NCI-H2227 treated with DMSO at 0.1 percent for 48 hours (cell line): ENCODE data around the gene PMPCA.

Experiments used
- DNase-seq: peaks from one replicate; lab custom pipeline; 2025; lab: John Stamatoyannopoulos, UW

The PMPCA gene

GRCh38 chr9:136373300-136374182 is 36.9 kb upstream of the PMPCA start, which contains the start of gene CARD9:
Gene CARD9 (minus strand): TSS chr9:136373669. CDS start chr9:136372078, 1,591 bp downstream.
- DNase-seq, result no peak

GRCh38 chr9:136374183-136374575 is 36.3 kb upstream of the PMPCA start:
- no peak for DNase-seq

- DNase-seq, result no peak
Observed at GRCh38 chr9:136375096-136375495, 35.4 kb upstream of the PMPCA start.

- no peak for DNase-seq
Observed at GRCh38 chr9:136376457-136376856, 34.0 kb upstream of the PMPCA start.

GRCh38 chr9:136377341-136378169 is 32.9 kb upstream of the PMPCA start:
- DNase-seq, result no peak

- DNase-seq, result no peak
Observed at GRCh38 chr9:136378170-136379002, 32.1 kb upstream of the PMPCA start.

- DNase-seq, result no peak
Observed at GRCh38 chr9:136379003-136379287, 31.5 kb upstream of the PMPCA start.

GRCh38 chr9:136379401-136379800 is 31.1 kb upstream of the PMPCA start:
- DNase-seq, result no peak

- no peak for DNase-seq
Observed at GRCh38 chr9:136379891-136380290, 30.6 kb upstream of the PMPCA start.

GRCh38 chr9:136380381-136380780 is 30.1 kb upstream of the PMPCA start:
- DNase-seq, result no peak

GRCh38 chr9:136381311-136381710 is 29.1 kb upstream of the PMPCA start:
- DNase-seq, result no peak

- no peak for DNase-seq
Observed at GRCh38 chr9:136381966-136382513, 28.4 kb upstream of the PMPCA start.

- DNase-seq, result no peak
Observed at GRCh38 chr9:136383436-136383835, 27.0 kb upstream of the PMPCA start.

GRCh38 chr9:136385015-136385414 is 25.4 kb upstream of the PMPCA start:
- no peak for DNase-seq

- DNase-seq, result no peak
Observed at GRCh38 chr9:136386018-136386417, 24.4 kb upstream of the PMPCA start.

- DNase-seq, result no peak
Observed at GRCh38 chr9:136387217-136387616, 23.2 kb upstream of the PMPCA start.

GRCh38 chr9:136389396-136389795 is 21.1 kb upstream of the PMPCA start:
- DNase-seq, result no peak

GRCh38 chr9:136391737-136392537 is 18.5 kb upstream of the PMPCA start:
- DNase-seq, result no peak

- DNase-seq, result no peak
Observed at GRCh38 chr9:136392538-136393449, 17.7 kb upstream of the PMPCA start.

- DNase-seq, result no peak
Observed at GRCh38 chr9:136393531-136393930, 16.9 kb upstream of the PMPCA start.
